Trophoblast cell (in vitro differentiated cells and primary cell): ENCODE measurements around the gene KIF20B.

Experiments
- DNase-seq, 2 donors: peaks; one replicate each; pipeline ENCODE4 v3.0.0-alpha.2; 2016
- H2AFZ ChIP-seq: 2 replicates; pipeline ENCODE4 v1.6.1; 2013; ENCODE audit warnings: low read length, moderate library complexity, mild to moderate bottlenecking; ENCODE audit not compliant: insufficient read depth, poor library complexity
- H2AK5ac ChIP-seq: 2 replicates; pipeline ENCODE4 v1.6.1; 2013; ENCODE audit warnings: mild to moderate bottlenecking, low read length
- H2BK120ac ChIP-seq: 2 replicates; pipeline ENCODE4 v1.6.1; 2013; ENCODE audit warnings: low read length, mild to moderate bottlenecking, moderate library complexity; ENCODE audit not compliant: insufficient read depth, poor library complexity
- H2BK12ac ChIP-seq: 2 replicates; pipeline ENCODE4 v1.6.1; 2013; ENCODE audit warnings: mild to moderate bottlenecking, low read length, moderate library complexity
- H2BK5ac ChIP-seq: 2 replicates; pipeline ENCODE4 v1.6.1; 2013; ENCODE audit warnings: low read length, low read depth, moderate library complexity, mild to moderate bottlenecking; ENCODE audit not compliant: poor library complexity
- H3K14ac ChIP-seq: 2 replicates; pipeline ENCODE4 v1.6.1; 2013; ENCODE audit warnings: mild to moderate bottlenecking, low read length
- H3K18ac ChIP-seq: 2 replicates; pipeline ENCODE4 v1.6.1; 2013; ENCODE audit warnings: mild to moderate bottlenecking, low read length
- H3K23ac ChIP-seq: 2 replicates; pipeline ENCODE4 v1.6.1; 2013; ENCODE audit warnings: low read length
- H3K27ac ChIP-seq: 2 replicates; pipeline ENCODE4 v1.5.1; 2013; ENCODE audit warnings: low read depth, mild to moderate bottlenecking, inconsistent platforms, low read length, moderate library complexity
- H3K27me3 ChIP-seq: 2 replicates; pipeline ENCODE4 v1.6.1; 2013; ENCODE audit warnings: inconsistent platforms, mild to moderate bottlenecking, low read length, moderate library complexity; ENCODE audit not compliant: insufficient read depth
- H3K36me3 ChIP-seq, 2 experiments: 1 replicate in 1 of 2; 2 replicates in 1 of 2; pipeline ENCODE4 v1.6.1; 2013; ENCODE audit warnings: low read length in 2 of 2, mild to moderate bottlenecking in 2 of 2, moderate library complexity in 1 of 2; ENCODE audit not compliant: insufficient read depth in 2 of 2, control insufficient read depth in 1 of 2
- H3K4ac ChIP-seq: 2 replicates; pipeline ENCODE4 v1.6.1; 2013; ENCODE audit warnings: low read depth, mild to moderate bottlenecking, low read length, moderate library complexity
- H3K4me1 ChIP-seq, 2 experiments: 1 replicate in 1 of 2; 2 replicates in 1 of 2; pipeline ENCODE4 v1.6.1; 2013; ENCODE audit warnings: low read length in 2 of 2, mild to moderate bottlenecking in 2 of 2, moderate library complexity in 1 of 2; ENCODE audit not compliant: insufficient read depth in 2 of 2, control insufficient read depth in 1 of 2
- H3K4me2 ChIP-seq: 2 replicates; pipeline ENCODE4 v1.6.1; 2013; ENCODE audit warnings: inconsistent platforms, mild to moderate bottlenecking, low read length, moderate library complexity
- H3K4me3 ChIP-seq: 2 replicates; pipeline ENCODE4 v1.5.1; 2013; ENCODE audit warnings: mild to moderate bottlenecking, low read depth, low read length, inconsistent platforms
- H3K79me1 ChIP-seq: one replicate; pipeline ENCODE4 v1.6.1; 2013; ENCODE audit warnings: low read length
- H3K79me2 ChIP-seq: 2 replicates; pipeline ENCODE4 v1.6.1; 2013; ENCODE audit warnings: low read length, mild to moderate bottlenecking; ENCODE audit not compliant: control insufficient read depth, insufficient read depth, poor library complexity
- H3K9ac ChIP-seq: 2 replicates; pipeline ENCODE4 v1.6.1; 2013; ENCODE audit warnings: mild to moderate bottlenecking, low read length
- H3K9me3 ChIP-seq: 2 replicates; pipeline ENCODE4 v1.6.1; 2013; ENCODE audit warnings: low read depth, mild to moderate bottlenecking, control low read depth, inconsistent platforms, low read length; ENCODE audit not compliant: insufficient read depth
- H4K12ac ChIP-seq: 2 replicates; pipeline ENCODE4 v1.6.1; 2013; ENCODE audit warnings: low read depth, mild to moderate bottlenecking, low read length, moderate library complexity
- H4K8ac ChIP-seq: 2 replicates; pipeline ENCODE4 v1.6.1; 2013; ENCODE audit warnings: low read depth, mild to moderate bottlenecking, low read length, moderate library complexity
- H4K91ac ChIP-seq: one replicate; pipeline ENCODE4 v1.6.1; 2013; ENCODE audit warnings: low read depth, mild to moderate bottlenecking, low read length, moderate library complexity
- WGBS: extraction: QIAGEN DNeasy Blood & Tissue Kit; methylation state at CpG from one replicate; pipeline ENCODE4 v1.1.7; 2013; ENCODE audit warnings: missing lambda C conversion rate; ENCODE audit not compliant: insufficient read length, insufficient coverage; ENCODE audit errors: extremely low coverage; 5-methylcytosine and 5-hydroxymethylcytosine counted together

KIF20B gene

DNA sequence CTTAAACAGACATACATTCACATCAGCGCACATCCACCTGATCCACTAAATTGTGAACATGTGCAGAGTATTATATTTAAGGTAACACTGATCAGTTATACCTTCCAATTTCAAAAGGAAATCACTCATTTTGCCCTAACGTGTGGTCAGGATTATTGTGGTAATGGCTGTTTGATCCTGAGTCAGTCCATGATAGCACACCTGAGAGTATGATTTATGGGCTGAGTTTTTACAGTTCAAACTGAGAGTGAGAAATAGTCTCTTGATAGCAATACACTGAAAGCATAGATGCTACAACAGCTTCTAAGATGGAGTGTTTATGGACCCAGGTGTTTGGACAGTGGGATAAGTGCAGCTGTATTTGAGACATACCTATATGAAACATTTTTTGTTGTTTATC, 96.7 kb downstream of the KIF20B start:
- no CpG with 5 or more reads among the region's 2 CpGs for WGBS
- Histone ChIP-seq H2BK120ac (no peak overlapping the region), H3K27me3 (no peaks in the 10 kb centered on the region), H2AK5ac (no peak overlapping the region), H2AFZ (no peak overlapping the region), H2BK12ac (no peak overlapping the region), H3K9ac (no peak overlapping the region), H4K12ac (no peak overlapping the region), H2BK5ac (no peak overlapping the region), H3K4ac (no peak overlapping the region), H3K27ac (no peak overlapping the region), H3K4me3 (no peak overlapping the region), H3K9me3 (no peaks in the 10 kb centered on the region), H4K91ac (no peak overlapping the region), H3K4me1 (no peaks in the 10 kb centered on the region), H3K18ac (no peak overlapping the region), H3K4me2 (no peak overlapping the region), H3K79me1 (no peaks in the 10 kb centered on the region), H3K23ac (no peak overlapping the region), H4K8ac (no peak overlapping the region), H3K36me3 (no peaks in the 10 kb centered on the region), H3K14ac (no peak overlapping the region), H3K79me2 (no peaks in the 10 kb centered on the region)
- no peak for DNase-seq

DNA sequence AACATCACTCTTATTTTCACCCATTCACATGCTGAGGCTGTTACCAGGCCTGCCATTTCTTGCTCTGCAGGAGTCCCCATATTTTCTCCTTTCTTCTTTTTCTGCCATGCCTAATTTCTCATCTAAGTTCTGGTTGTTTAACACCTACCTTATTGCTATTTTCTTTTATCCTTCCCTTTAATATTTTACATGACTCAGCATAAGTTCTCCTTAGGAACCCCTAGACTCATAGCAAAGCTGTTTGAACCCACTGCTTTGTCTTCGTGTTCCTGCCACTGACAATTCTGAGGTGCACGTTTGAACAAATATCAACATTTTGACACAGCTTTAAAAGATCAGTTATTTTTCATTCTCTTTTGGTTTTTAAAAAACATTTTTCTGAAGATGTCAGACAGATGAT, 98.2 kb downstream of the KIF20B start:
- WGBS = no CpG with 5 or more reads among the region's 2 CpGs
- H2AFZ ChIP-seq = no peak overlapping the region
- H3K27me3 ChIP-seq = no peaks in the 10 kb centered on the region
- no peak overlapping the region for H2BK120ac ChIP-seq
- H2AK5ac ChIP-seq = no peak overlapping the region
- no peaks in the 10 kb centered on the region for H3K79me2 ChIP-seq
- no peak overlapping the region for H3K4me3 ChIP-seq
- H3K18ac ChIP-seq = no peak overlapping the region
- H3K9me3 ChIP-seq = no peaks in the 10 kb centered on the region
- H3K9ac ChIP-seq = no peak overlapping the region
- H3K4me2 ChIP-seq = no peak overlapping the region
- no peak overlapping the region for H3K27ac ChIP-seq
- no peak overlapping the region for H4K8ac ChIP-seq
- no peaks in the 10 kb centered on the region for H3K4me1 ChIP-seq
- no peak for DNase-seq
- no peak overlapping the region for H4K91ac ChIP-seq
- H3K14ac ChIP-seq = no peak overlapping the region
- no peak overlapping the region for H4K12ac ChIP-seq
- no peaks in the 10 kb centered on the region for H3K79me1 ChIP-seq
- no peaks in the 10 kb centered on the region for H3K36me3 ChIP-seq
- no peak overlapping the region for H2BK5ac ChIP-seq
- H3K23ac ChIP-seq = no peak overlapping the region
- no peak overlapping the region for H3K4ac ChIP-seq
- H2BK12ac ChIP-seq = no peak overlapping the region

DNA sequence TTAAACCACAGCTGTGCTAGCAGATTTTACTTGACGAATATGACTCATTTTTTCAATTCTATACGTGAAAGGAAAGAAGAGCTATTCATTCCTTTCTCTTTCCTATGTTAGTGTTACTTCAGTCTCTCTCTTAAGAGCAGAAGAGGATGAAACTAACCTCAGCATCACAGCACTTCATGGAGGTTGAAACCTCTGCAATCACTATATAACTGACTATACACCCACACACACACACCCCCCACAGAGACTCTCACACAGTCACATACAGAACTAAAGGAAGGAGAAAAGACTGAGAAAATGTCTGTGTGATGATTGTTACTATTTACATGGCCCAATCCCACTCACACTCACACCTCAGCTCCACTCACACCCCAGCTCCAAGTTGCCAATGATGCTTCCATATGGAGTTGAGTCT, 104.2 kb downstream of the KIF20B start:
- H3K4me1 ChIP-seq = no peaks in the 10 kb centered on the region
- H3K36me3 ChIP-seq = no peaks in the 10 kb centered on the region
- no peak overlapping the region for H2BK5ac ChIP-seq
- H3K4me3 ChIP-seq = no peak overlapping the region
- no peak overlapping the region for H3K23ac ChIP-seq
- H3K79me2 ChIP-seq = no peaks in the 10 kb centered on the region
- no peak overlapping the region for H3K18ac ChIP-seq
- H3K14ac ChIP-seq = no peak overlapping the region
- H3K4me2 ChIP-seq = no peak overlapping the region
- no peak overlapping the region for H2AK5ac ChIP-seq
- H3K9me3 ChIP-seq = no peaks in the 10 kb centered on the region
- no peak overlapping the region for H3K4ac ChIP-seq
- no peak overlapping the region for H2BK120ac ChIP-seq
- no peak overlapping the region for H4K91ac ChIP-seq
- no peak for DNase-seq
- H4K12ac ChIP-seq = no peak overlapping the region
- WGBS = no CpG with 5 or more reads among the region's 2 CpGs
- no peak overlapping the region for H2BK12ac ChIP-seq
- no peaks in the 10 kb centered on the region for H3K27me3 ChIP-seq
- no peak overlapping the region for H2AFZ ChIP-seq
- no peaks in the 10 kb centered on the region for H3K79me1 ChIP-seq
- no peak overlapping the region for H4K8ac ChIP-seq
- H3K27ac ChIP-seq = no peak overlapping the region
- no peak overlapping the region for H3K9ac ChIP-seq

DNA sequence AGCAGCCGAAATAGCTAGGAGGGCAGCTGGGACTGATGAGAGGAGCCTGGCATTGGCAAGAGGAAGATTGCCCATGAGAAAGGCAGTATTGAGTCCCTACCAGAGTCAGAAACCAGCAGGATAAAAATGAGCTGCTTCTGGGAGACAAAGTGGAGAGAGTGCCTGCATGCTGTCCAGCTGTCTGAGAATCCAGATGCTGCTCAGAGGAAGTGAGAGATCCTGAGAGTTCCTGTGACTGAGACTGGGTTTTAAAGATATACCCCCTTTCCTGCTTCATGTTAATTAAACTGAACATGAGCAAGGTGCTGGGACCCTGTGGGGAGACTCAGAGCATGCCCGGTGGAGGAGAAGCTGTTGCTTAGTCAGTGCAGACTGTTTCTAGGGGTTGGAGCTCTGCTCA, 107.5 kb downstream of the KIF20B start:
- H3K36me3 ChIP-seq = no peaks in the 10 kb centered on the region
- WGBS = no CpG with 5 or more reads among the region's 2 CpGs
- no peak overlapping the region for H2BK5ac ChIP-seq
- H4K12ac ChIP-seq = no peak overlapping the region
- H3K4ac ChIP-seq = no peak overlapping the region
- H3K9ac ChIP-seq = no peak overlapping the region
- H4K91ac ChIP-seq = no peak overlapping the region
- H3K79me1 ChIP-seq = no peaks in the 10 kb centered on the region
- no peak overlapping the region for H4K8ac ChIP-seq
- no peak overlapping the region for H3K14ac ChIP-seq
- DNase-seq = no peak
- H3K9me3 ChIP-seq = no peaks in the 10 kb centered on the region
- no peak overlapping the region for H2BK120ac ChIP-seq
- H3K4me2 ChIP-seq = no peak overlapping the region
- no peaks in the 10 kb centered on the region for H3K27me3 ChIP-seq
- no peak overlapping the region for H2AK5ac ChIP-seq
- no peak overlapping the region for H2AFZ ChIP-seq
- peaks cover 2 to 4% of the 10 kb centered on the region in 2 experiments for H3K4me1 ChIP-seq
- H3K18ac ChIP-seq = no peak overlapping the region
- no peak overlapping the region for H3K4me3 ChIP-seq
- H3K27ac ChIP-seq = no peak overlapping the region
- no peak overlapping the region for H3K23ac ChIP-seq
- H2BK12ac ChIP-seq = no peak overlapping the region
- no peaks in the 10 kb centered on the region for H3K79me2 ChIP-seq
